ENCODE results near the gene NPDC1. TPM values are rescaled to one million over a fixed set of nuclear protein-coding genes. Genes with fewer than 3 reads are reported as not detected.

The NPDC1 gene
- total RNA-seq, 1 donor from 2014 or later = 62.0 TPM

- no peak for TF ChIP-seq CTCF (IDR thresholded peaks at IDR 0.05; ENCODE audit: unreplicated experiment)
- no peak overlapping the region for H3K27ac Mint-ChIP-seq
- no peaks in the 10 kb centered on the region for H3K9me3 Mint-ChIP-seq (ENCODE audit: low read depth)
- H3K4me1 Mint-ChIP-seq (ENCODE audit: low read depth) = peaks cover 2% of the 10 kb centered on the region
- peaks cover 5% of the 10 kb centered on the region for H3K27me3 Mint-ChIP-seq
- H3K36me3 Mint-ChIP-seq (ENCODE audit: insufficient read depth) = no peaks in the 10 kb centered on the region
- peak; percentile 67 for DNase-seq (ENCODE audit: low spot score, unreplicated experiment)
- peak overlapping the region; percentile 68 for H3K4me3 Mint-ChIP-seq (ENCODE audit: low read depth)
These were observed 17.5 kb downstream of the NPDC1 start for GRCh38 chr9:137028263-137029057.

GRCh38 chr9:137027369-137028262 lies 18.4 kb downstream of the NPDC1 start, which contains the start of gene ABCA2:
Gene ABCA2, minus strand, starts transcription at chr9:137028237. Its CDS starts 97 bp downstream, at chr9:137028140.
- DNase-seq (ENCODE audit: low spot score, unreplicated experiment) = no peak
- peak within 1 kb of the TSS; percentile 75 for H3K4me3 Mint-ChIP-seq (ENCODE audit: low read depth)
- H3K4me1 Mint-ChIP-seq (ENCODE audit: low read depth) = peaks cover 2% of the 10 kb centered on the region
- peak within 1 kb of the TSS; percentile 33 for H3K27ac Mint-ChIP-seq
- no peak for TF ChIP-seq CTCF (IDR thresholded peaks at IDR 0.05; ENCODE audit: unreplicated experiment)
- H3K9me3 Mint-ChIP-seq (ENCODE audit: low read depth) = no peaks in the 10 kb centered on the region
- no peaks in the 10 kb centered on the region for H3K36me3 Mint-ChIP-seq (ENCODE audit: insufficient read depth)
- peaks cover 3% of the 10 kb centered on the region for H3K27me3 Mint-ChIP-seq

GRCh38 chr9:137026828-137027227 lies 19.1 kb downstream of the NPDC1 start:
- no peak for TF ChIP-seq CTCF (IDR thresholded peaks at IDR 0.05; ENCODE audit: unreplicated experiment)
- Mint-ChIP-seq H3K4me3 (ENCODE audit: low read depth) (peak overlapping the region; percentile 75), H3K9me3 (ENCODE audit: low read depth) (no peaks in the 10 kb centered on the region), H3K27me3 (peaks cover 3% of the 10 kb centered on the region), H3K4me1 (ENCODE audit: low read depth) (peaks cover 2% of the 10 kb centered on the region), H3K27ac (no peak overlapping the region), H3K36me3 (ENCODE audit: insufficient read depth) (no peaks in the 10 kb centered on the region)
- DNase-seq (ENCODE audit: low spot score, unreplicated experiment) = no peak

GRCh38 chr9:137026384-137026783 lies 19.6 kb downstream of the NPDC1 start:
- no peak for TF ChIP-seq CTCF (IDR thresholded peaks at IDR 0.05; ENCODE audit: unreplicated experiment)
- Mint-ChIP-seq H3K27ac (no peak overlapping the region), H3K36me3 (ENCODE audit: insufficient read depth) (no peaks in the 10 kb centered on the region), H3K27me3 (peaks cover 3% of the 10 kb centered on the region), H3K9me3 (ENCODE audit: low read depth) (no peaks in the 10 kb centered on the region), H3K4me3 (ENCODE audit: low read depth) (no peak overlapping the region), H3K4me1 (ENCODE audit: low read depth) (peaks cover 2% of the 10 kb centered on the region)
- no peak for DNase-seq (ENCODE audit: low spot score, unreplicated experiment)

GRCh38 chr9:137025517-137025966 lies 20.4 kb downstream of the NPDC1 start:
- Mint-ChIP-seq H3K27me3 (peaks cover 3% of the 10 kb centered on the region), H3K27ac (no peak overlapping the region), H3K4me3 (ENCODE audit: low read depth) (no peak overlapping the region), H3K36me3 (ENCODE audit: insufficient read depth) (no peaks in the 10 kb centered on the region), H3K9me3 (ENCODE audit: low read depth) (no peaks in the 10 kb centered on the region), H3K4me1 (ENCODE audit: low read depth) (peaks cover 2% of the 10 kb centered on the region)
- no peak for DNase-seq (ENCODE audit: low spot score, unreplicated experiment)
- TF ChIP-seq CTCF (IDR thresholded peaks at IDR 0.05; ENCODE audit: unreplicated experiment) = no peak
